Panc1 (cell line): Measurements from ENCODE around the gene TMEM150B.

Experiments
- CTCF ChIP-seq: fragments of 450-650 bp; IDR thresholded peaks from 2 replicates; pipeline ENCODE4 v1.5.1; 2017; ENCODE audit warnings: mild to moderate bottlenecking
- POLR2AphosphoS5 ChIP-seq: IDR thresholded peaks from 2 replicates; pipeline ENCODE4 v1.6.1; 2012; ENCODE audit warnings: mild to moderate bottlenecking, low read depth, low read length, moderate library complexity

- TF ChIP-seq CTCF (no peak), POLR2AphosphoS5 (no peak)
Observed at GRCh38 chr19:55336101-55336500, 11.0 kb upstream of the TMEM150B start.
